CD4-positive, alpha-beta T cell treated with Interleukin-6 for 4 hours (primary cell): ENCODE results near the gene CTDSP2.
A peak's percentile ranks its signal among the peaks of the same experiment; 100 is the strongest.
"Not testable (repeated sequence)": the region's sequence is repeated elsewhere in the genome, so short reads cannot be mapped to it uniquely, and the experiment has no call there.

Source experiments
- DNase-seq: peaks from one replicate; pipeline ENCODE4 v3.0.0-alpha.2; 2020; ENCODE audit warnings: mixed read lengths

Gene CTDSP2

GRCh38 chr12:57777367-57777766 is 69.2 kb downstream of the CTDSP2 start:
- no peak for DNase-seq

GRCh38 chr12:57776247-57776587 is 70.3 kb downstream of the CTDSP2 start:
- DNase-seq = no peak

- no peak for DNase-seq
These were observed 70.8 kb downstream of the CTDSP2 start for GRCh38 chr12:57775563-57776246.

- DNase-seq = no peak
These were observed 71.5 kb downstream of the CTDSP2 start for GRCh38 chr12:57775044-57775443.

GRCh38 chr12:57774634-57775033 is 71.9 kb downstream of the CTDSP2 start:
- DNase-seq = not testable (repeated sequence)

GRCh38 chr12:57772429-57773322 is 73.9 kb downstream of the CTDSP2 start, which contains the start of gene EEF1AKMT3:
Gene EEF1AKMT3 (plus strand): TSS chr12:57772614. CDS start chr12:57772725, 111 bp downstream.
- peak; percentile 56 for DNase-seq

- peak; percentile 92 for DNase-seq
These were observed 74.6 kb downstream of the CTDSP2 start, which contains the start of gene METTL1 for GRCh38 chr12:57771873-57772428. Gene METTL1 (minus strand): TSS chr12:57772105. CDS start chr12:57772083, 22 bp downstream.

- DNase-seq = peak; percentile 93
These were observed 75.2 kb downstream of the CTDSP2 start for GRCh38 chr12:57771236-57771872.

GRCh38 chr12:57770734-57771133 is 75.8 kb downstream of the CTDSP2 start:
- no peak for DNase-seq
